Ishikawa (cell line): ENCODE results near the gene ADGRF1.

Experiments used
- CEBPB ChIP-seq: IDR thresholded peaks from 2 replicates; pipeline ENCODE4 v1.6.1; 2012
- CREB1 ChIP-seq: IDR thresholded peaks from 2 replicates; pipeline ENCODE4 v1.6.1; 2012; ENCODE audit warnings: low read depth
- EGR1 ChIP-seq: IDR thresholded peaks from 2 replicates; pipeline ENCODE4 v1.6.1; 2012
- EP300 ChIP-seq: IDR thresholded peaks from 2 replicates; pipeline ENCODE4 v1.6.1; 2012; ENCODE audit warnings: borderline replicate concordance
- FOXM1 ChIP-seq: IDR thresholded peaks from 2 replicates; pipeline ENCODE4 v1.6.1; 2012; ENCODE audit warnings: low read depth, borderline replicate concordance
- MAX ChIP-seq: IDR thresholded peaks from 2 replicates; pipeline ENCODE4 v1.6.1; 2012
- NFIC ChIP-seq: IDR thresholded peaks from 2 replicates; pipeline ENCODE4 v1.6.1; 2012
- RAD21 ChIP-seq: IDR thresholded peaks from 2 replicates; pipeline ENCODE4 v1.6.1; 2012; ENCODE audit warnings: low read depth
- TAF1 ChIP-seq: IDR thresholded peaks from 2 replicates; pipeline ENCODE4 v1.6.1; 2012; ENCODE audit warnings: low read depth, mild to moderate bottlenecking
- TCF12 ChIP-seq: IDR thresholded peaks from 2 replicates; pipeline ENCODE4 v1.6.1; 2012; ENCODE audit warnings: low read depth
- TEAD4 ChIP-seq: IDR thresholded peaks from 2 replicates; pipeline ENCODE4 v1.6.1; 2012
- YY1 ChIP-seq: IDR thresholded peaks from 2 replicates; pipeline ENCODE4 v1.6.1; 2012; ENCODE audit warnings: low read depth
- ZBTB7A ChIP-seq: IDR thresholded peaks from 2 replicates; pipeline ENCODE4 v1.6.1; 2012; ENCODE audit warnings: low read depth
- TF ChIP-seq, protein P1 (sequence below): IDR thresholded peaks from 2 replicates; pipeline ENCODE4 v1.6.1; 2012
- TF ChIP-seq, protein P2 (sequence below): IDR thresholded peaks from 2 replicates; pipeline ENCODE4 v1.6.1; 2012; ENCODE audit warnings: low read depth, mild to moderate bottlenecking

The ADGRF1 gene

DNA sequence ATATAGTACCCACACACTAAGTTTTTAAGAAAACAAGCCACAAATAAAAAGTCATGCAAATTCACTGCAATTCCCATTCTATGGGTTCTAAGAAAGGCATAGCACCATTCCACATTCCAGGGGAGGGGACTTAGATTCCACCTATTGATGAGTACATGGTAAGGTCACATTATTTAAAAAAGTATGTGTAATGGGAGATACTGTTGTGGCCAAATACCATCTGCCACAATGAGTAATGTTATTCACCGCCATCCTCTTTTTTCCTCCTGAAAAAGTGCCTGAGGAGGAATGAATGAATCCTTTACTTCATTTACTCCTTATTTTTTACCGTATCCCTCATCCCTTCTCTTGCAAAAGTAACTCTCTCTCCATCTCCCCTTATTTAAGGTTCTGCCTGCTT is 27.0 kb upstream of the ADGRF1 start:
- no peak for TF ChIP-seq ZBTB7A
- no peak for TF ChIP-seq TAF1
- TF ChIP-seq, protein P1, sequence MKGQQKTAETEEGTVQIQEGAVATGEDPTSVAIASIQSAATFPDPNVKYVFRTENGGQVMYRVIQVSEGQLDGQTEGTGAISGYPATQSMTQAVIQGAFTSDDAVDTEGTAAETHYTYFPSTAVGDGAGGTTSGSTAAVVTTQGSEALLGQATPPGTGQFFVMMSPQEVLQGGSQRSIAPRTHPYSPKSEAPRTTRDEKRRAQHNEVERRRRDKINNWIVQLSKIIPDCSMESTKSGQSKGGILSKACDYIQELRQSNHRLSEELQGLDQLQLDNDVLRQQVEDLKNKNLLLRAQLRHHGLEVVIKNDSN, result no peak
- no peak for TF ChIP-seq RAD21
- no peak for TF ChIP-seq YY1
- TF ChIP-seq MAX, result no peak
- no peak for TF ChIP-seq EGR1
- TF ChIP-seq FOXM1, result no peak
- no peak for TF ChIP-seq CREB1
- TF ChIP-seq TCF12, result no peak
- no peak for TF ChIP-seq EP300
- no peak for TF ChIP-seq TEAD4
- no peak for TF ChIP-seq CEBPB
- TF ChIP-seq NFIC, result no peak
- TF ChIP-seq, protein P2, sequence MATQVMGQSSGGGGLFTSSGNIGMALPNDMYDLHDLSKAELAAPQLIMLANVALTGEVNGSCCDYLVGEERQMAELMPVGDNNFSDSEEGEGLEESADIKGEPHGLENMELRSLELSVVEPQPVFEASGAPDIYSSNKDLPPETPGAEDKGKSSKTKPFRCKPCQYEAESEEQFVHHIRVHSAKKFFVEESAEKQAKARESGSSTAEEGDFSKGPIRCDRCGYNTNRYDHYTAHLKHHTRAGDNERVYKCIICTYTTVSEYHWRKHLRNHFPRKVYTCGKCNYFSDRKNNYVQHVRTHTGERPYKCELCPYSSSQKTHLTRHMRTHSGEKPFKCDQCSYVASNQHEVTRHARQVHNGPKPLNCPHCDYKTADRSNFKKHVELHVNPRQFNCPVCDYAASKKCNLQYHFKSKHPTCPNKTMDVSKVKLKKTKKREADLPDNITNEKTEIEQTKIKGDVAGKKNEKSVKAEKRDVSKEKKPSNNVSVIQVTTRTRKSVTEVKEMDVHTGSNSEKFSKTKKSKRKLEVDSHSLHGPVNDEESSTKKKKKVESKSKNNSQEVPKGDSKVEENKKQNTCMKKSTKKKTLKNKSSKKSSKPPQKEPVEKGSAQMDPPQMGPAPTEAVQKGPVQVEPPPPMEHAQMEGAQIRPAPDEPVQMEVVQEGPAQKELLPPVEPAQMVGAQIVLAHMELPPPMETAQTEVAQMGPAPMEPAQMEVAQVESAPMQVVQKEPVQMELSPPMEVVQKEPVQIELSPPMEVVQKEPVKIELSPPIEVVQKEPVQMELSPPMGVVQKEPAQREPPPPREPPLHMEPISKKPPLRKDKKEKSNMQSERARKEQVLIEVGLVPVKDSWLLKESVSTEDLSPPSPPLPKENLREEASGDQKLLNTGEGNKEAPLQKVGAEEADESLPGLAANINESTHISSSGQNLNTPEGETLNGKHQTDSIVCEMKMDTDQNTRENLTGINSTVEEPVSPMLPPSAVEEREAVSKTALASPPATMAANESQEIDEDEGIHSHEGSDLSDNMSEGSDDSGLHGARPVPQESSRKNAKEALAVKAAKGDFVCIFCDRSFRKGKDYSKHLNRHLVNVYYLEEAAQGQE, result no peak

- no peak for TF ChIP-seq YY1
- no peak for TF ChIP-seq TEAD4
- TF ChIP-seq ZBTB7A, result no peak
- TF ChIP-seq RAD21, result no peak
- TF ChIP-seq TAF1, result no peak
- no peak for TF ChIP-seq NFIC
- TF ChIP-seq CEBPB, result no peak
- no peak for TF ChIP-seq MAX
- TF ChIP-seq FOXM1, result no peak
- no peak for TF ChIP-seq EP300
- TF ChIP-seq CREB1, result no peak
- TF ChIP-seq EGR1, result no peak
- TF ChIP-seq TCF12, result no peak
- TF ChIP-seq, protein P1, result no peak
- TF ChIP-seq, protein P2, result no peak
These were observed 24.3 kb upstream of the ADGRF1 start for GRCh38 chr6:47066418-47066817.

- no peak for TF ChIP-seq MAX
- no peak for TF ChIP-seq ZBTB7A
- TF ChIP-seq FOXM1, result no peak
- no peak for TF ChIP-seq EGR1
- no peak for TF ChIP-seq CREB1
- TF ChIP-seq TCF12, result no peak
These were observed 22.1 kb upstream of the ADGRF1 start for GRCh38 chr6:47064274-47064673.

GRCh38 chr6:47062346-47062745 is 20.2 kb upstream of the ADGRF1 start:
- TF ChIP-seq EGR1, result no peak
- TF ChIP-seq TEAD4, result no peak
- no peak for TF ChIP-seq TAF1
- no peak for TF ChIP-seq TCF12
- no peak for TF ChIP-seq NFIC
- TF ChIP-seq RAD21, result no peak
- TF ChIP-seq CEBPB, result no peak
- TF ChIP-seq YY1, result no peak
- TF ChIP-seq, protein P1, result no peak
- TF ChIP-seq EP300, result no peak
- no peak for TF ChIP-seq ZBTB7A
- no peak for TF ChIP-seq CREB1
- no peak for TF ChIP-seq FOXM1
- TF ChIP-seq, protein P2, result no peak
- no peak for TF ChIP-seq MAX
